H1 (cell line): Measurements from ENCODE around the gene SLIT3. TPM values are rescaled to one million over a fixed set of nuclear protein-coding genes. Genes with fewer than 3 reads are reported as not detected.

Experiments
- polyA plus RNA-seq, 7 experiments: library from polyadenylated mRNA; depleted of rRNA in 3 of 7; stranded (reverse) in 5 of 7; unstranded in 2 of 7; fragments of >200 nt in 5 of 7; fragments of 200-250 nt in 2 of 7; gene quantifications; 1 replicate in 5 of 7; 2 replicates in 1 of 7; 4 replicates in 1 of 7; pipeline versions ENCODE4 v1.2.1 to v1.2.3, GENCODE V29; 2011 to 2013; ENCODE audit warnings: missing spikeins in 2 of 7, mixed read lengths in 2 of 7
- total RNA-seq: library from RNA; stranded (reverse); fragmentation: NEBNext Ultra II Directional; extraction: Animal tissue kit (Norgen Biotek cat#: 25700); gene quantifications from 2 replicates; pipeline ENCODE4 v1.2.1, GENCODE V29; 2021
- TF ChIP-seq, protein P1 (sequence below): fragments of 300-600 bp; sonication (generic); IDR thresholded peaks from 2 replicates; pipeline ENCODE4 v1.7.1; 2012; ENCODE audit warnings: low read length, moderate library complexity, mild to moderate bottlenecking, inconsistent platforms; ENCODE audit not compliant: insufficient replicate concordance

The SLIT3 gene
- total and polyA plus RNA-seq, 2 of the 8 experiments (the other 6 are each of a cell fraction or from before 2014, with no cell fraction given) = 1.1 to 1.2 TPM

DNA sequence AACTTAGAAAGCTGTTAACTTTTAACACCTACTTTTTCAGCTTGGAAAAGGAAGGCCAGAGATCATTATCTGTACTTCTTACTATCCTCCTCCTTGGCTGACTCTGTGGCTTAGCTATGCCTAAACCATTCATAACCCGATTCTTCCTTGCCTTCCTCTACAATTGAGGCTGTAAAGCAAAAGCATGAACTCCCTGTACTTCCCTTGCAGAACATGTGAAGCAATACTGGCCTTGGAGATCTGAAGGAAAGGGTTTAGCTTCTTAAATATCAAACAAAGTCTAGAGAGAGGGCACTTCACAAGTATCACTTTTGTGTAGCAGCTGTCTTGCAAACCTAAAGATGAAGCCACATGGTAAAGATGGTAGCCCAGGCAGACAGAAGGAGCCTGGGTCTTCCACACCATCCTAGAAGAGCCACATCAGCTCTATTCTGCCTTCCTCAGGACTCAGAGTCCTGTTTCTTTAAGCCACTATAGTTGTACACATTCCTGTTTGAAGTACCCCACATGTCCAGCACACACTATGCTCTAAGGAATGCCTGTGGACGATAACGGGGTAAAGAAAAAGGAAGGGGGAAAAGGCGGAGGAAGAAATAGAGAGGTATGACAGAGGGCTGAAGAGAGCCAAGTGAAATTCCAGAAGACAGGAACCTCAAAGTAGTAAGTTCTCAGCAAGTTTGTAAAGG is 169.2 kb downstream of the SLIT3 start (continued):
- TF ChIP-seq, protein P1, sequence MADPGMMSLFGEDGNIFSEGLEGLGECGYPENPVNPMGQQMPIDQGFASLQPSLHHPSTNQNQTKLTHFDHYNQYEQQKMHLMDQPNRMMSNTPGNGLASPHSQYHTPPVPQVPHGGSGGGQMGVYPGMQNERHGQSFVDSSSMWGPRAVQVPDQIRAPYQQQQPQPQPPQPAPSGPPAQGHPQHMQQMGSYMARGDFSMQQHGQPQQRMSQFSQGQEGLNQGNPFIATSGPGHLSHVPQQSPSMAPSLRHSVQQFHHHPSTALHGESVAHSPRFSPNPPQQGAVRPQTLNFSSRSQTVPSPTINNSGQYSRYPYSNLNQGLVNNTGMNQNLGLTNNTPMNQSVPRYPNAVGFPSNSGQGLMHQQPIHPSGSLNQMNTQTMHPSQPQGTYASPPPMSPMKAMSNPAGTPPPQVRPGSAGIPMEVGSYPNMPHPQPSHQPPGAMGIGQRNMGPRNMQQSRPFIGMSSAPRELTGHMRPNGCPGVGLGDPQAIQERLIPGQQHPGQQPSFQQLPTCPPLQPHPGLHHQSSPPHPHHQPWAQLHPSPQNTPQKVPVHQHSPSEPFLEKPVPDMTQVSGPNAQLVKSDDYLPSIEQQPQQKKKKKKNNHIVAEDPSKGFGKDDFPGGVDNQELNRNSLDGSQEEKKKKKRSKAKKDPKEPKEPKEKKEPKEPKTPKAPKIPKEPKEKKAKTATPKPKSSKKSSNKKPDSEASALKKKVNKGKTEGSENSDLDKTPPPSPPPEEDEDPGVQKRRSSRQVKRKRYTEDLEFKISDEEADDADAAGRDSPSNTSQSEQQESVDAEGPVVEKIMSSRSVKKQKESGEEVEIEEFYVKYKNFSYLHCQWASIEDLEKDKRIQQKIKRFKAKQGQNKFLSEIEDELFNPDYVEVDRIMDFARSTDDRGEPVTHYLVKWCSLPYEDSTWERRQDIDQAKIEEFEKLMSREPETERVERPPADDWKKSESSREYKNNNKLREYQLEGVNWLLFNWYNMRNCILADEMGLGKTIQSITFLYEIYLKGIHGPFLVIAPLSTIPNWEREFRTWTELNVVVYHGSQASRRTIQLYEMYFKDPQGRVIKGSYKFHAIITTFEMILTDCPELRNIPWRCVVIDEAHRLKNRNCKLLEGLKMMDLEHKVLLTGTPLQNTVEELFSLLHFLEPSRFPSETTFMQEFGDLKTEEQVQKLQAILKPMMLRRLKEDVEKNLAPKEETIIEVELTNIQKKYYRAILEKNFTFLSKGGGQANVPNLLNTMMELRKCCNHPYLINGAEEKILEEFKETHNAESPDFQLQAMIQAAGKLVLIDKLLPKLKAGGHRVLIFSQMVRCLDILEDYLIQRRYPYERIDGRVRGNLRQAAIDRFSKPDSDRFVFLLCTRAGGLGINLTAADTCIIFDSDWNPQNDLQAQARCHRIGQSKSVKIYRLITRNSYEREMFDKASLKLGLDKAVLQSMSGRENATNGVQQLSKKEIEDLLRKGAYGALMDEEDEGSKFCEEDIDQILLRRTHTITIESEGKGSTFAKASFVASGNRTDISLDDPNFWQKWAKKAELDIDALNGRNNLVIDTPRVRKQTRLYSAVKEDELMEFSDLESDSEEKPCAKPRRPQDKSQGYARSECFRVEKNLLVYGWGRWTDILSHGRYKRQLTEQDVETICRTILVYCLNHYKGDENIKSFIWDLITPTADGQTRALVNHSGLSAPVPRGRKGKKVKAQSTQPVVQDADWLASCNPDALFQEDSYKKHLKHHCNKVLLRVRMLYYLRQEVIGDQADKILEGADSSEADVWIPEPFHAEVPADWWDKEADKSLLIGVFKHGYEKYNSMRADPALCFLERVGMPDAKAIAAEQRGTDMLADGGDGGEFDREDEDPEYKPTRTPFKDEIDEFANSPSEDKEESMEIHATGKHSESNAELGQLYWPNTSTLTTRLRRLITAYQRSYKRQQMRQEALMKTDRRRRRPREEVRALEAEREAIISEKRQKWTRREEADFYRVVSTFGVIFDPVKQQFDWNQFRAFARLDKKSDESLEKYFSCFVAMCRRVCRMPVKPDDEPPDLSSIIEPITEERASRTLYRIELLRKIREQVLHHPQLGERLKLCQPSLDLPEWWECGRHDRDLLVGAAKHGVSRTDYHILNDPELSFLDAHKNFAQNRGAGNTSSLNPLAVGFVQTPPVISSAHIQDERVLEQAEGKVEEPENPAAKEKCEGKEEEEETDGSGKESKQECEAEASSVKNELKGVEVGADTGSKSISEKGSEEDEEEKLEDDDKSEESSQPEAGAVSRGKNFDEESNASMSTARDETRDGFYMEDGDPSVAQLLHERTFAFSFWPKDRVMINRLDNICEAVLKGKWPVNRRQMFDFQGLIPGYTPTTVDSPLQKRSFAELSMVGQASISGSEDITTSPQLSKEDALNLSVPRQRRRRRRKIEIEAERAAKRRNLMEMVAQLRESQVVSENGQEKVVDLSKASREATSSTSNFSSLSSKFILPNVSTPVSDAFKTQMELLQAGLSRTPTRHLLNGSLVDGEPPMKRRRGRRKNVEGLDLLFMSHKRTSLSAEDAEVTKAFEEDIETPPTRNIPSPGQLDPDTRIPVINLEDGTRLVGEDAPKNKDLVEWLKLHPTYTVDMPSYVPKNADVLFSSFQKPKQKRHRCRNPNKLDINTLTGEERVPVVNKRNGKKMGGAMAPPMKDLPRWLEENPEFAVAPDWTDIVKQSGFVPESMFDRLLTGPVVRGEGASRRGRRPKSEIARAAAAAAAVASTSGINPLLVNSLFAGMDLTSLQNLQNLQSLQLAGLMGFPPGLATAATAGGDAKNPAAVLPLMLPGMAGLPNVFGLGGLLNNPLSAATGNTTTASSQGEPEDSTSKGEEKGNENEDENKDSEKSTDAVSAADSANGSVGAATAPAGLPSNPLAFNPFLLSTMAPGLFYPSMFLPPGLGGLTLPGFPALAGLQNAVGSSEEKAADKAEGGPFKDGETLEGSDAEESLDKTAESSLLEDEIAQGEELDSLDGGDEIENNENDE = no peak
- TF ChIP-seq, all 59 proteins: peak for 0
